Activated T-cell treated with anti-CD3 and anti-CD28 coated beads, Interleukin-2, amount 50 U/mL, for 4 hours (primary cell): ENCODE measurements around the gene SZRD1. TPM values are rescaled to one million over a fixed set of nuclear protein-coding genes. Genes with fewer than 3 reads are reported as not detected.

Experiments used
- ATAC-seq, 2 donors: fragments of 200-7000 bp; cut with Tn5 transposase; one replicate each; pipeline ENCODE4 v1.10.0; 2021
- DNase-seq: peaks from one replicate; pipeline ENCODE4 v3.0.0-alpha.2; 2020
- H3K27me3 Mint-ChIP-seq: one replicate; pipeline ENCODE4 v1.8.0; 2021; ENCODE audit warnings: low read depth, mixed read lengths
- H3K36me3 Mint-ChIP-seq: one replicate; pipeline ENCODE4 v1.8.0; 2022; ENCODE audit warnings: mixed read lengths; ENCODE audit not compliant: insufficient read depth
- H3K4me1 Mint-ChIP-seq: one replicate; pipeline ENCODE4 v1.8.0; 2021; ENCODE audit warnings: low read depth, mixed read lengths
- H3K4me3 Mint-ChIP-seq: one replicate; pipeline ENCODE4 v1.8.0; 2021; ENCODE audit warnings: mild to moderate bottlenecking, moderate library complexity, mixed read lengths
- H3K9me3 Mint-ChIP-seq: one replicate; pipeline ENCODE4 v1.8.0; 2021; ENCODE audit warnings: mixed read lengths
- total RNA-seq, 3 donors: library from RNA; stranded (reverse); gene quantifications; one replicate each; pipeline ENCODE4 v1.2.1, GENCODE V29; 2021

Gene SZRD1
- total RNA-seq, 3 donors from 2014 or later, result 194 to 215 (median 212) TPM

DNA sequence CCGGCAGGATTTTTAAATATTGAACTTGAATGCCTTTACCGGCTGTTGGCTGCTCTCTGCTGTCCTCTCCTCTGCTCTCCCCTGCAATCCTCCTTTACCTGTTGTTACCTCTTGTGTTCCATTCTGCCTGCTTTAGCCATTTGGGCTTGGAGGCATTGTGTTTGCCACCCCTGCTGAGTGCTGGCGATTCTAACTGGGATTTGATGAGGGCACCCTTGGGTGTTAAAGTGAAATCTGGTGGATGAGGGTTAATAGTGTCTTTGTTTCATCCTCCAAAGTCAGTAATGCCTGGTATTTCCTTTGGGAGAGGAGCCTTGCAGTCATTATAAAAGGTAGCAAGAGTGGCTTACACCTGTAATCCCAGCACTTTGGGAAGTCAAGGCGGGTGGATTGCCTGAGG, 9.9 kb downstream of the SZRD1 start:
- H3K4me1 Mint-ChIP-seq, result peaks cover 69% of the 10 kb centered on the region
- H3K9me3 Mint-ChIP-seq, result no peaks in the 10 kb centered on the region
- DNase-seq (no peak), ATAC-seq (no peak)
- H3K27me3 Mint-ChIP-seq, result no peaks in the 10 kb centered on the region
- no peak overlapping the region for H3K4me3 Mint-ChIP-seq
- H3K36me3 Mint-ChIP-seq, result peaks cover 13% of the 10 kb centered on the region

DNA sequence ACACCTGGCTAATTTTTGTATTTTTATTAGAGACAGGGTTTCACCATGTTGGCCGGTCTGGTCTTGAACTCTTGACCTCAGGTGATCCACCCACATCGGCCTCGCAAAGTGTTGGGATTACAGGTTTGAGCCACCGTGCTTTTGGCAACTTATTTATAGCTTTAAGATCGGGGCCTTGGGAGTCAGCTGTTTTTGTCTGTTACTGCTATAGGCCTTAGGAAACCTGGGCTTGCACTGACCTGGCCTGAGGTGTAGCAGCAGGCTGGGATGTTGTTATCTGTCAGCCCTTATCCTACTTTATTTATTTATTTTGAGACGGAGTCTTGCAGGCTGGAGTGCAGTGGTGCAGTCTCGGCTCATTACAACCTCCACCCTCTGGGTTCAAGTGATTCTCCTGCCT, 11.4 kb downstream of the SZRD1 start:
- ATAC-seq, result no peak
- no peaks in the 10 kb centered on the region for H3K27me3 Mint-ChIP-seq
- no peak overlapping the region for H3K4me3 Mint-ChIP-seq
- H3K36me3 Mint-ChIP-seq, result peaks cover 10% of the 10 kb centered on the region
- H3K4me1 Mint-ChIP-seq, result peaks cover 61% of the 10 kb centered on the region
- DNase-seq, result no peak
- no peaks in the 10 kb centered on the region for H3K9me3 Mint-ChIP-seq

DNA sequence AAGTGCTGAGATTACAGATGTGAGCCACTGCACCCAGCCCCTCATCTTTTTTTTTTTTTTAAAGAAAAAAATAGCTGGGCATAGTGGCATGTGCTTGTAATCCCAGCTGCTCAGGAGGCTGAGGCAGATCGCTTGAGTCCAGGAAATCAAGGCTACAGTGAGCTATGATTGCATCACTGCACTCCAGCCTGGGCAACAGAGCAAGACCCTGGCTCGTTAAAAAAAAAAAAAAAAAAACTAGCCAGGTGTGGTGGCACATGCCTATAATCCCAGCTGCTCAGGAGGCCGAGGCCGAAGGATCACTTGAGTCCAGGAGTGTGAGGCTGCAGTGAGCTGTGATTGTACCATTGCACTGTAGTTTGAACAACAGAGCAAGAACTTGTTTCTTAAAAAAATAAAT, 13.8 kb downstream of the SZRD1 start:
- DNase-seq, result no peak
- H3K9me3 Mint-ChIP-seq, result no peaks in the 10 kb centered on the region
- no peaks in the 10 kb centered on the region for H3K27me3 Mint-ChIP-seq
- peaks cover 10% of the 10 kb centered on the region for H3K36me3 Mint-ChIP-seq
- ATAC-seq, result no peak
- H3K4me1 Mint-ChIP-seq, result peaks cover 61% of the 10 kb centered on the region
- no peak overlapping the region for H3K4me3 Mint-ChIP-seq

DNA sequence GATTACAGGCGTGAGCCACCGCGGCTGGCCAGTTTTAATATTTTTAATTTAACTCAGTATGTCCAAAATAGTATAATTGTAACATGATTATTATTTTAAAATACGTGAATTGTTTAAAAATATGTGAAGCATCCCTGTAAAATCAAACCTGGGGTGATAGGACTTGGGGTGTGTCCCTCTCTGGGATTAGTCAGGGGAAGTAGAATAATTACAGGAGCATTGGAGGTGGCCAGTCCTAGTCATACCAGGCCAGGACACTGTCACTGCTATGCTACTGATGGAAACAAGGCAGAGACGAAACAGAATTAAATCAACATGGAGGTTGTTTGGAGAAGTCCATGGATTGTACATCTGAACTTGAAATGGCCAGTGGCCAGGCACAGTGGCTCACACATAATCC, 16.8 kb downstream of the SZRD1 start:
- no peaks in the 10 kb centered on the region for H3K27me3 Mint-ChIP-seq
- DNase-seq (no peak), ATAC-seq (no peak)
- peaks cover 59% of the 10 kb centered on the region for H3K4me1 Mint-ChIP-seq
- peaks cover 14% of the 10 kb centered on the region for H3K36me3 Mint-ChIP-seq
- H3K9me3 Mint-ChIP-seq, result no peaks in the 10 kb centered on the region
- H3K4me3 Mint-ChIP-seq, result no peak overlapping the region

DNA sequence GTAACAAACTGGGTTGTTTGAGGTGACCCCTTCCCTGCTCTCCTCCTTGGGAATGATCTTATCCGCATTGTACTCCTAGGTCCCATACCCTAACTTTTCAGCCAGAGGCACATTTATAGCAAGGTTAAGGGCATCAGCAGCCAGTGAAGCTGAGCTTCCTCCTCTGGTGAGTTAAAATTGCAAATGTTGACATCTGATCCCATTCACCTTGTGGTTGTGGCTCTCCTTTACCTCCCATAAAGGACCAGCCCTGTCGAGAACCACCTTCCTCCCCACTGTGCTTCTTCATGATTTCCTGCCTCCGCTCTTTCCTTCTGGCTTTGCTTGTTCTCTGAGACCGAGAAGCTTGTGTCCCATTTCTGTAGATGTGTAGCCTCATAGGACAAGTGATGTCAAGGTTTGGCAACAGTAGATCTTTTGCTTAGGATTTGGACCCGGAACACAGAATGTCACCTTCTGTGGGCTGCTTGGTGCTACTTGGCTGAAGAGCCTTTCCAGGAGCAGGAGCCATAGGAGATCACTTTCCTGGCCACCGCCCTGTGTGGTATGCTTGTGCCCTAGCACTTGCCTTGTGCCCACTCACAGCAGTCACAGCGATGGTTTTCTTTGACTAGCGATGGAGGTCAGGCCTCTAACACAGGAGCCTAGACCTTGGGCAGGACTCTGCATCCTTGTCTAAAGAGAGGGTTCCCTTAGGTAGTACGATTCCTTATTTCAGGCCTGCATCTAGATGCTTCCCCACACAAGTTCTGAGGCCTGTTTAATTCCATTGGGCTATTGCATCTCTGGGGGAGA, 18.8 kb downstream of the SZRD1 start:
- Mint-ChIP-seq H3K4me3 (no peak overlapping the region), H3K27me3 (no peaks in the 10 kb centered on the region), H3K4me1 (peaks cover 62% of the 10 kb centered on the region), H3K36me3 (peaks cover 19% of the 10 kb centered on the region), H3K9me3 (no peaks in the 10 kb centered on the region)
- peak; percentile 9 to 20 for ATAC-seq
- no peak for DNase-seq

DNA sequence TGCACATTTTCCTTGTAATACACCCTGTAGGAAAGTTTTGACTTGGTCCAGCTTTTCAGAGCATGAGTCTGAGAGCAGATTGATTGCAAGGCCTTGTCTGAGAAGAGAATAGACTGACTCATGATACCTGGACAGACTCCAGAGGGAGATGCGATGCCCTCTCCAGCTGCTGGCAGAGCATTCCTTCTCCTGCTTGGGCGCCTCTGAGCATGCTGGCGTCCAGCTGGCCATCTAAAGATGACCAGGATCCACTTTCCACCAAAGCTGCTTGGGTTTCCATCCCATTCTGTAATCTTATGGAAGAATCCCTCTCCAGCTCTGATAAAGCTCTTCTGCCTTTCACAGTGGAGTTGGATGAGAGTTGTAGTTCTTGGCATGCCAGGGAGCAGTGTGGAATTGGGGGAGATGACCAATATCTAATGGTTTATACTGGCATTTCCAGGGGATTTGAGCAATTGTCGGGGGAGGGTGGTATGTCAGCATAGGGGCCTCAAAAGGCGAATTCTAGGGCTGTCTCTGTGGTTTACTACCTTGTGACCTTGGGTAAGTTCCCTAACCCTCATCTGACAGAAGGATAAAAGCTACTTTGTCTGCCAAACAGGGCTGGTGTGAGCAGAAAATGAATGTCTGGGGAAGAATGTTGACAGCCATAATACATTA, 19.5 kb downstream of the SZRD1 start:
- no peak for DNase-seq
- H3K4me1 Mint-ChIP-seq, result peaks cover 70% of the 10 kb centered on the region
- peak overlapping the region; percentile 80 for H3K4me3 Mint-ChIP-seq
- peaks cover 19% of the 10 kb centered on the region for H3K36me3 Mint-ChIP-seq
- H3K9me3 Mint-ChIP-seq, result no peaks in the 10 kb centered on the region
- peak; percentile 15 to 53 for ATAC-seq
- no peaks in the 10 kb centered on the region for H3K27me3 Mint-ChIP-seq

GRCh38 chr1:16387201-16388188, 20.5 kb downstream of the SZRD1 start:
- H3K9me3 Mint-ChIP-seq, result no peaks in the 10 kb centered on the region
- peaks cover 19% of the 10 kb centered on the region for H3K36me3 Mint-ChIP-seq
- ATAC-seq (peak in 1 of 2 donors; percentile 49), DNase-seq (no peak)
- H3K4me1 Mint-ChIP-seq, result peaks cover 75% of the 10 kb centered on the region
- peak overlapping the region; percentile 80 for H3K4me3 Mint-ChIP-seq
- no peaks in the 10 kb centered on the region for H3K27me3 Mint-ChIP-seq

- no peaks in the 10 kb centered on the region for H3K9me3 Mint-ChIP-seq
- DNase-seq, result no peak
- no peak for ATAC-seq
- H3K4me1 Mint-ChIP-seq, result peaks cover 52% of the 10 kb centered on the region
- peaks cover 35% of the 10 kb centered on the region for H3K36me3 Mint-ChIP-seq
- H3K27me3 Mint-ChIP-seq, result no peaks in the 10 kb centered on the region
- no peak overlapping the region for H3K4me3 Mint-ChIP-seq
These were observed 24.4 kb downstream of the SZRD1 start for GRCh38 chr1:16391411-16391810.

DNA sequence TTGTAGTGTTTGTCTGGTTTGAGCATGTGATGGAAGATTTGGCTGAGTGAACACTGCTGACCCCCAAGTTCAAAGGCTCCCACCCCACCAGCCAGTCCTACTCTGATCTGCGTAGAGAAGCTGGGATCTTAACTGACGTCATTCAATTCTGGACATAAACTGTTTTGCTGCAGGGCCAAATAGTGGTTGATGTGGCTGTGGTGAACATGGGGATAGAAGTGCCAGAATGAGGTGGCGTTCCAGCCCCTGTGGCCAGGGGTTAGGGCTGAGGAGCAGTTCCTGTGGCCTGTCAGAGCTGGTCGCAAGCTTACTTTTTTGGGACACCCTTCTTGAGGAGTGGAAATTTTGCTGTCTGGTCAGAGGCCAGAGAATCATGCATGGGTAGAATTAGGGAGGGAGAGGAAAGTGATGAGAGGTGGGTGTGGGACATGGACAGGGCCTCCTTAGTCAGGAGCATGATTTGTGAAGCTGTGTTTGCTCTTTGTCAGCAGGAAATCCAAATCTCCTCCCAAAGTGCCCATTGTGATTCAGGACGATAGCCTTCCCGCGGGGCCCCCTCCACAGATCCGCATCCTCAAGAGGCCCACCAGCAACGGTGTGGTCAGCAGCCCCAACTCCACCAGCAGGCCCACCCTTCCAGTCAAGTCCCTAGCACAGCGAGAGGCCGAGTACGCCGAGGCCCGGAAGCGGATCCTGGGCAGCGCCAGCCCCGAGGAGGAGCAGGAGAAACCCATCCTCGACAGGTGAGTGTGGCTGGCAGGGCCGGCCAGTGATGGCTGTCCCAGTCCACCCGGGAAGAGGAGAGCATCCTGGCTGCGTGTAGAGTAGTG, 25.9 kb downstream of the SZRD1 start:
- no peak for ATAC-seq
- no peak for DNase-seq
- Mint-ChIP-seq H3K9me3 (no peaks in the 10 kb centered on the region), H3K4me3 (no peak overlapping the region), H3K4me1 (peaks cover 38% of the 10 kb centered on the region), H3K36me3 (peaks cover 36% of the 10 kb centered on the region), H3K27me3 (no peaks in the 10 kb centered on the region)

DNA sequence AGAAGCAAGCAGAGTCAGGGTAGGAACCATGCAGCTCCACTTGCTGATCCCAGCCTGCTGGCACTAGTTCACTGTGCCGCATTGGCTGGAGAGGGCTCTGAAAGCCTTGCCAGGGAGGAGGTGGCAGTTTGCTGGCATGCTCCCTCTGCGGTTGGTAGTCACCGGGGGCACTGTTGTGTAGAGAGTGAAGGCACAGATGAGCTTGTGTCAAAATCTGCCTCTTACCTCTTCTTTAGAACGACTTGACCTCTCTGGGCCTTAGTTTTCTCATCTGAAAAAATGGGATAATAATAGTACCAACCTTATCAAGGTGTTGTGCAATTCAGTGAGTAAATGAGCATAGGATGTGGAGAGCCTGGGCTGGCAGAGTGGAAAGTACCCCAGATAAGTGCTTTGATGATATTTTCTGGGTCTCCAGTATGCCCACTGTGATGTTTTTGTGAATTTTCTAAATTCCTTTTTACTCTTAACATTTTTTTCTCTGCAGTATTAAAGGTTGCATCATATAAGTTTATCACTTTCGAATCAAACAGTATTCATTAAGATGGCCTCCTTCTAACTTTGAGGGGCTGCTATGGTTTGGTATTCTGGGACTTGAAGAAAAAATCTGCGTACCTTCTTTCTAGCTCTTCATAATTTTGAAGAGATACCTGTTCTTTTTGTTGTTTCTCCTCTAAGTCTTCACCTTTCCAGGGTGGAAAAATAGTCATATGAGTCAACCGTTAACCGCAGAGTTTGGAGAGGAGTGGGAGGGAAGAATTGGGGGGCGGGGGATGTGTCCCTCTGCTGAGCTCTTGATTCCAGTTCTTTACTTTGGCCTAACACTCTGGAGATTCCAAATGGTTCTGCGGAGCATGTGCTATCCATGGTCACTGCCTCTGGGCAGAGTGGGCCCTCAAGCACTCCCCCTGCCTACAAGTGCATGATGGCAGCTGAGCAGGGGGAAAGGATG, 26.8 kb downstream of the SZRD1 start:
- Mint-ChIP-seq H3K9me3 (no peaks in the 10 kb centered on the region), H3K27me3 (no peaks in the 10 kb centered on the region), H3K4me3 (no peak overlapping the region), H3K4me1 (peaks cover 36% of the 10 kb centered on the region), H3K36me3 (peaks cover 38% of the 10 kb centered on the region)
- no peak for ATAC-seq
- no peak for DNase-seq

GRCh38 chr1:16394977-16395376, 27.9 kb downstream of the SZRD1 start:
- Mint-ChIP-seq H3K27me3 (no peaks in the 10 kb centered on the region), H3K36me3 (peaks cover 42% of the 10 kb centered on the region), H3K4me3 (no peak overlapping the region), H3K9me3 (no peaks in the 10 kb centered on the region), H3K4me1 (peaks cover 32% of the 10 kb centered on the region)
- ATAC-seq, result no peak
- DNase-seq, result no peak

GRCh38 chr1:16396591-16396990, 29.5 kb downstream of the SZRD1 start:
- no peak for DNase-seq

DNA sequence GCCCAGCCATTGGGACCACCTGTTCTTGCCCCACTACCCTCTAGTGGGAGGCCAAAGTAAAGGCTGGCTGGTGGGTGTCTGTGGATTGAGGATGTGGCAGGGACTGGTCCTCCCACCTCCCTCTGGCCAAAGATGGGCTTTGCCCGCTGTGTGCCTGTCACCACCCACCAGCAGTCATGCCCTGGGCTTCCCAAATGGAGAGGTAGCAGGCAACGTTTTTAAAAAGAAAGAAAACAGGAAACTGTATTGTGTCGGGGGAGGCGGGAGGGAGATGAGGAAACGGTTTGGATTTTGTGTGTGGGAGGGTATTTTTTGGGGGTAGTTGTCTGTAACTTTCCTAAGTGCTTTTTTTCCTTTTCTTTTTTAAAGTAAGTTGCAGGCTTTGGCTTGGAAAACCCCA, 30.1 kb downstream of the SZRD1 start:
- DNase-seq (no peak), ATAC-seq (no peak)
- H3K4me3 Mint-ChIP-seq, result no peak overlapping the region
- no peaks in the 10 kb centered on the region for H3K9me3 Mint-ChIP-seq
- peaks cover 12% of the 10 kb centered on the region for H3K4me1 Mint-ChIP-seq
- H3K36me3 Mint-ChIP-seq, result peaks cover 38% of the 10 kb centered on the region
- no peaks in the 10 kb centered on the region for H3K27me3 Mint-ChIP-seq

More at GRCh38 chr1:16396591-16396990, 29.5 kb downstream of the SZRD1 start:
- Mint-ChIP-seq H3K27me3 (no peaks in the 10 kb centered on the region), H3K36me3 (peaks cover 38% of the 10 kb centered on the region), H3K4me3 (no peak overlapping the region), H3K9me3 (no peaks in the 10 kb centered on the region), H3K4me1 (peaks cover 16% of the 10 kb centered on the region)
- no peak for ATAC-seq
